A673 (cell line): ENCODE results near the gene RPRD1B. TPM values are rescaled to one million over a fixed set of nuclear protein-coding genes. Genes with fewer than 3 reads are reported as not detected.
A peak's percentile ranks its signal among the peaks of the same experiment; 100 is the strongest.

Experiments used
- BruUV-seq: library from RNA; stranded (reverse); fragments of 400-500 nt; replicated peaks from 2 replicates; lab custom pipeline; 2021; lab: Mats Ljungman, UMichigan
- CTCF ChIA-PET: fragments of 300-600 bp; sonication (Branson Sonifier 250); formaldehyde crosslinking; loops from one replicate; lab custom pipeline; 2022; ENCODE audit warnings: antibody characterized with exemption; lab: Charles Lee
- POLR2A ChIA-PET: fragments of 300-600 bp; sonication (Branson Sonifier 250); formaldehyde crosslinking; loops from one replicate; lab custom pipeline; 2022; ENCODE audit warnings: antibody characterized with exemption; ENCODE audit not compliant: low non-redundant PET; lab: Charles Lee
- DNase-seq: peaks from one replicate; pipeline ENCODE4 v3.0.0-alpha.2; 2015; ENCODE audit warnings: low spot score
- H3K27ac ChIP-seq: fragments of 200-600 bp; sonication (generic); 2 replicates; pipeline ENCODE4 v1.5.1; 2016; ENCODE audit warnings: mixed run types, low read depth, mild to moderate bottlenecking, mixed read lengths, antibody characterized with exemption, low read length; ENCODE audit not compliant: poor library complexity, severe bottlenecking
- H3K27me3 ChIP-seq: fragments of 200-600 bp; sonication (generic); replicated peaks from 2 replicates; pipeline ENCODE4 v1.6.1; 2017; ENCODE audit warnings: mixed run types, low read depth, mild to moderate bottlenecking, mixed read lengths, antibody characterized with exemption, low read length; ENCODE audit not compliant: insufficient read depth, poor library complexity
- H3K36me3 ChIP-seq: fragments of 200-600 bp; sonication (generic); 2 replicates; pipeline ENCODE4 v1.6.1; 2016; ENCODE audit warnings: mixed run types, mild to moderate bottlenecking, mixed read lengths, antibody characterized with exemption, low read length; ENCODE audit not compliant: insufficient read depth, poor library complexity, severe bottlenecking
- H3K4me1 ChIP-seq: fragments of 200-600 bp; sonication (generic); 2 replicates; pipeline ENCODE4 v1.6.1; 2017; ENCODE audit warnings: mixed run types, mild to moderate bottlenecking, mixed read lengths, antibody characterized with exemption, low read length; ENCODE audit not compliant: insufficient read depth, poor library complexity, severe bottlenecking
- H3K4me3 ChIP-seq: fragments of 200-600 bp; sonication (generic); 2 replicates; pipeline ENCODE4 v1.5.1; 2016; ENCODE audit warnings: low read depth, mixed run types, mild to moderate bottlenecking, mixed read lengths, low read length; ENCODE audit not compliant: poor library complexity, severe bottlenecking
- H3K9me3 ChIP-seq: fragments of 200-600 bp; sonication (generic); 2 replicates; pipeline ENCODE4 v1.6.1; 2016; ENCODE audit warnings: mixed run types, low read depth, mild to moderate bottlenecking, mixed read lengths, antibody characterized with exemption, low read length; ENCODE audit not compliant: poor library complexity, severe bottlenecking
- EZH2 ChIP-seq: fragments of 200-600 bp; sonication (generic); IDR thresholded peaks from 2 replicates; pipeline ENCODE4 v1.6.1; 2017; ENCODE audit warnings: borderline replicate concordance, low read depth, mild to moderate bottlenecking, mixed read lengths, antibody characterized with exemption, low read length; ENCODE audit not compliant: poor library complexity, severe bottlenecking
- intact Hi-C: fragments of 100-400 bp; cut with micrococcal nuclease; formaldehyde crosslinking; loops from one replicate; pipeline ENCODE4 v1.10.0; 2022; ENCODE audit not compliant: unreplicated experiment
- total RNA-seq: library from RNA; stranded (reverse); gene quantifications from 2 replicates; pipeline ENCODE4 v1.2.3, GENCODE V29; 2021
- TF ChIP-seq, protein P1 (sequence below): fragments of 300-800, 200-600 bp; sonication (generic); conservative IDR thresholded peaks from 2 replicates; pipeline ENCODE4 v1.5.1; 2017; ENCODE audit warnings: low read depth, mild to moderate bottlenecking, antibody characterized with exemption, low read length, moderate library complexity, mixed read lengths

The RPRD1B gene
- total RNA-seq, 1 experiment from 2014 or later: 36.1 TPM

- Histone ChIP-seq H3K4me1 (no peaks in the 10 kb centered on the region), H3K9me3 (no peaks in the 10 kb centered on the region), H3K4me3 (no peak overlapping the region), H3K27ac (no peak overlapping the region), H3K36me3 (peaks cover 75% of the 10 kb centered on the region), H3K27me3 (no peaks in the 10 kb centered on the region)
- POLR2A ChIA-PET: interaction anchor here (0.5 kb wide), 1 partner anchor 25 kb away, joined by 3 read pairs; no protein-coding TSS in a partner anchor
- DNase-seq: no peak
- no peak for TF ChIP-seq EZH2
- TF ChIP-seq, protein P1, sequence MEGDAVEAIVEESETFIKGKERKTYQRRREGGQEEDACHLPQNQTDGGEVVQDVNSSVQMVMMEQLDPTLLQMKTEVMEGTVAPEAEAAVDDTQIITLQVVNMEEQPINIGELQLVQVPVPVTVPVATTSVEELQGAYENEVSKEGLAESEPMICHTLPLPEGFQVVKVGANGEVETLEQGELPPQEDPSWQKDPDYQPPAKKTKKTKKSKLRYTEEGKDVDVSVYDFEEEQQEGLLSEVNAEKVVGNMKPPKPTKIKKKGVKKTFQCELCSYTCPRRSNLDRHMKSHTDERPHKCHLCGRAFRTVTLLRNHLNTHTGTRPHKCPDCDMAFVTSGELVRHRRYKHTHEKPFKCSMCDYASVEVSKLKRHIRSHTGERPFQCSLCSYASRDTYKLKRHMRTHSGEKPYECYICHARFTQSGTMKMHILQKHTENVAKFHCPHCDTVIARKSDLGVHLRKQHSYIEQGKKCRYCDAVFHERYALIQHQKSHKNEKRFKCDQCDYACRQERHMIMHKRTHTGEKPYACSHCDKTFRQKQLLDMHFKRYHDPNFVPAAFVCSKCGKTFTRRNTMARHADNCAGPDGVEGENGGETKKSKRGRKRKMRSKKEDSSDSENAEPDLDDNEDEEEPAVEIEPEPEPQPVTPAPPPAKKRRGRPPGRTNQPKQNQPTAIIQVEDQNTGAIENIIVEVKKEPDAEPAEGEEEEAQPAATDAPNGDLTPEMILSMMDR: no peak
- intact Hi-C loops: no loop called here
- CTCF ChIA-PET: no interaction called here
- BruUV-seq: no TSS peak
Observed at GRCh38 chr20:38067717-38068365, 34.3 kb downstream of the RPRD1B start.

- intact Hi-C loops: loop anchor here (1.0 to 5.0 kb wide), 3 partner anchors 94 to 335 kb away; partner anchors contain the start of gene TGM2
- H3K27me3 ChIP-seq: no peaks in the 10 kb centered on the region
- POLR2A ChIA-PET: interaction anchor here (0.6 kb wide), 1 partner anchor 545 kb away, joined by 4 read pairs; the partner anchor contains the start of gene BLCAP
- no peak for DNase-seq
- no peaks in the 10 kb centered on the region for H3K9me3 ChIP-seq
- CTCF ChIA-PET: interaction anchor here (0.6 to 2.7 kb wide), 10 partner anchors 8 to 336 kb away, joined by 3 to 21 read pairs (median 6); no protein-coding TSS in a partner anchor
- H3K4me1 ChIP-seq: no peaks in the 10 kb centered on the region
- H3K27ac ChIP-seq: no peak overlapping the region
- H3K4me3 ChIP-seq: no peak overlapping the region
- no TSS peak for BruUV-seq
- H3K36me3 ChIP-seq: peaks cover 43% of the 10 kb centered on the region
- TF ChIP-seq EZH2: no peak
- TF ChIP-seq, protein P1: no peak
Observed at GRCh38 chr20:38072898-38073297, 39.4 kb downstream of the RPRD1B start.

- peak; percentile 75 for DNase-seq
- no TSS peak for BruUV-seq
- H3K9me3 ChIP-seq: no peaks in the 10 kb centered on the region
- H3K4me3 ChIP-seq: no peak overlapping the region
- H3K36me3 ChIP-seq: peaks cover 40% of the 10 kb centered on the region
- TF ChIP-seq, protein P1: peak; percentile 80
- TF ChIP-seq EZH2: no peak
- ChIA-PET POLR2A (interaction anchor here (0.6 kb wide), 1 partner anchor 546 kb away, joined by 4 read pairs; the partner anchor contains the start of gene BLCAP), CTCF (interaction anchor here (0.6 to 2.7 kb wide), 11 partner anchors 9 to 335 kb away, joined by 3 to 21 read pairs (median 7); no protein-coding TSS in a partner anchor)
- no peaks in the 10 kb centered on the region for H3K27me3 ChIP-seq
- intact Hi-C loops: loop anchor here (1.0 to 5.0 kb wide), 3 partner anchors 94 to 335 kb away; partner anchors contain the start of gene TGM2
- H3K27ac ChIP-seq: no peak overlapping the region
- H3K4me1 ChIP-seq: no peaks in the 10 kb centered on the region
Observed at GRCh38 chr20:38073307-38074071, 39.9 kb downstream of the RPRD1B start.
